Upper lobe of left lung (tissue), 6 donors: ENCODE results near the gene CAPNS1. TPM values are rescaled to one million over a fixed set of nuclear protein-coding genes. Genes with fewer than 3 reads are reported as not detected.

Experiments used
- ATAC-seq, 2 donors: fragments of 200-7000 bp; cut with Tn5 transposase; one replicate each; pipeline ENCODE4 v1.9.1; 2022; ENCODE audit warnings: mild to moderate bottlenecking in 2 of 2, moderate library complexity in 2 of 2; ENCODE audit not compliant: low FRiP score in 2 of 2
- DNase-seq, 2 donors: peaks; one replicate each; pipeline ENCODE4 v3.0.0-alpha.2; 2019 to 2020
- H3K27ac ChIP-seq, 4 donors: fragments of 200-600 bp; sonication (generic); one replicate each; pipeline ENCODE4 v1.5.1; 2016 to 2019
- H3K27me3 ChIP-seq, 4 donors: fragments of 200-600 bp; sonication (generic); one replicate each; pipeline ENCODE4 v1.5.1; 2017 to 2019
- H3K36me3 ChIP-seq, 4 donors: fragments of 200-600 bp; sonication (generic); one replicate each; pipeline ENCODE4 v1.5.1; 2016 to 2019
- H3K4me1 ChIP-seq, 4 donors: fragments of 200-600 bp; sonication (generic); one replicate each; pipeline ENCODE4 v1.5.1; 2018 to 2019
- H3K4me3 ChIP-seq, 4 donors: fragments of 200-600 bp; sonication (generic); one replicate each; pipeline ENCODE4 v1.5.1; 2017 to 2019; ENCODE audit warnings: mild to moderate bottlenecking in 2 of 4, moderate library complexity in 1 of 4
- H3K9me3 ChIP-seq, 4 donors: fragments of 200-600 bp; sonication (generic); one replicate each; pipeline ENCODE4 v1.5.1; 2018 to 2019
- EP300 ChIP-seq, 4 donors: sonication (generic); formaldehyde crosslinking; IDR thresholded peaks; one replicate each; pipeline ENCODE4 v1.5.1; 2017; ENCODE audit warnings: antibody characterized with exemption in 4 of 4, control low read depth in 2 of 4
- POLR2A ChIP-seq, 4 donors: fragments of 450-650 bp; IDR thresholded peaks; one replicate each; pipeline ENCODE4 v1.5.1; 2016 to 2017; ENCODE audit warnings: antibody characterized with exemption in 4 of 4, mild to moderate bottlenecking in 2 of 4
- POLR2AphosphoS5 ChIP-seq, 2 donors: sonication (generic); formaldehyde crosslinking; IDR thresholded peaks; one replicate each; pipeline ENCODE4 v1.5.1; 2017; ENCODE audit warnings: antibody characterized with exemption in 2 of 2
- WGBS, 2 donors: methylation state at CpG; one replicate each; pipeline ENCODE4 v1.1.5; 2017 to 2018; 5-methylcytosine and 5-hydroxymethylcytosine counted together
- total RNA-seq, 6 donors: library from RNA; depleted of rRNA in 4 of 6; stranded (reverse); fragments of >200 nt in 4 of 6; gene quantifications; one replicate each; pipeline versions ENCODE4 v1.1.0 to v1.2.1, GENCODE V29; 2016 to 2021
- TF ChIP-seq, protein P1 (sequence below), 6 experiments: fragments of 450-650 bp in 4 of 6; fragments of 200-600 bp in 2 of 6; sonication (generic) in 2 of 6; IDR thresholded peaks; one replicate each; pipeline ENCODE4 v1.5.1; 2016 to 2019; ENCODE audit warnings: antibody characterized with exemption in 6 of 6
- donor health status: DM: no; HTN: no; CAD: no; lungs with moderate emphysema.
- donor health status: DM: no; HTN: yes; CAD: no; lungs with severe emphysema.

The CAPNS1 gene
- total RNA-seq, 6 donors from 2014 or later: 144 to 746 (median 340) TPM

GRCh38 chr19:36093687-36094086, 46.2 kb upstream of the CAPNS1 start:
- no peak for TF ChIP-seq POLR2AphosphoS5 (IDR thresholded peaks at IDR 0.05)
- TF ChIP-seq EP300 (IDR thresholded peaks at IDR 0.05): no peak
- no peak for TF ChIP-seq POLR2A (IDR thresholded peaks at IDR 0.05)
- TF ChIP-seq, protein P1, sequence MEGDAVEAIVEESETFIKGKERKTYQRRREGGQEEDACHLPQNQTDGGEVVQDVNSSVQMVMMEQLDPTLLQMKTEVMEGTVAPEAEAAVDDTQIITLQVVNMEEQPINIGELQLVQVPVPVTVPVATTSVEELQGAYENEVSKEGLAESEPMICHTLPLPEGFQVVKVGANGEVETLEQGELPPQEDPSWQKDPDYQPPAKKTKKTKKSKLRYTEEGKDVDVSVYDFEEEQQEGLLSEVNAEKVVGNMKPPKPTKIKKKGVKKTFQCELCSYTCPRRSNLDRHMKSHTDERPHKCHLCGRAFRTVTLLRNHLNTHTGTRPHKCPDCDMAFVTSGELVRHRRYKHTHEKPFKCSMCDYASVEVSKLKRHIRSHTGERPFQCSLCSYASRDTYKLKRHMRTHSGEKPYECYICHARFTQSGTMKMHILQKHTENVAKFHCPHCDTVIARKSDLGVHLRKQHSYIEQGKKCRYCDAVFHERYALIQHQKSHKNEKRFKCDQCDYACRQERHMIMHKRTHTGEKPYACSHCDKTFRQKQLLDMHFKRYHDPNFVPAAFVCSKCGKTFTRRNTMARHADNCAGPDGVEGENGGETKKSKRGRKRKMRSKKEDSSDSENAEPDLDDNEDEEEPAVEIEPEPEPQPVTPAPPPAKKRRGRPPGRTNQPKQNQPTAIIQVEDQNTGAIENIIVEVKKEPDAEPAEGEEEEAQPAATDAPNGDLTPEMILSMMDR (IDR thresholded peaks at IDR 0.05): no peak
- 70 to 94% methylated on average over 4 of the region's 6 CpGs for WGBS, 2 donors

GRCh38 chr19:36097036-36097435, 42.8 kb upstream of the CAPNS1 start:
- WGBS, 2 donors: 76 to 83% methylated on average over 6 of the region's 6 CpGs
- Histone ChIP-seq H3K27me3 (no peaks in the 10 kb centered on the region), H3K4me3 (no peak overlapping the region), H3K9me3 (no peaks in the 10 kb centered on the region), H3K27ac (peak overlapping the region in 1 of 4 donors; percentile 14), H3K4me1 (peaks cover 0 to 7% (median 0%) of the 10 kb centered on the region in 4 donors), H3K36me3 (no peaks in the 10 kb centered on the region)
- no peak for DNase-seq
- TF ChIP-seq POLR2AphosphoS5 (IDR thresholded peaks at IDR 0.05): no peak
- no peak for TF ChIP-seq POLR2A (IDR thresholded peaks at IDR 0.05)
- no peak for ATAC-seq

More at GRCh38 chr19:36093687-36094086, 46.2 kb upstream of the CAPNS1 start:
- Histone ChIP-seq H3K36me3 (peaks cover 0 to 5% (median 0%) of the 10 kb centered on the region in 4 donors), H3K27me3 (no peaks in the 10 kb centered on the region), H3K9me3 (no peaks in the 10 kb centered on the region), H3K27ac (no peak overlapping the region), H3K4me1 (no peaks in the 10 kb centered on the region), H3K4me3 (no peak overlapping the region)
- ATAC-seq: no peak
- DNase-seq: no peak

DNA sequence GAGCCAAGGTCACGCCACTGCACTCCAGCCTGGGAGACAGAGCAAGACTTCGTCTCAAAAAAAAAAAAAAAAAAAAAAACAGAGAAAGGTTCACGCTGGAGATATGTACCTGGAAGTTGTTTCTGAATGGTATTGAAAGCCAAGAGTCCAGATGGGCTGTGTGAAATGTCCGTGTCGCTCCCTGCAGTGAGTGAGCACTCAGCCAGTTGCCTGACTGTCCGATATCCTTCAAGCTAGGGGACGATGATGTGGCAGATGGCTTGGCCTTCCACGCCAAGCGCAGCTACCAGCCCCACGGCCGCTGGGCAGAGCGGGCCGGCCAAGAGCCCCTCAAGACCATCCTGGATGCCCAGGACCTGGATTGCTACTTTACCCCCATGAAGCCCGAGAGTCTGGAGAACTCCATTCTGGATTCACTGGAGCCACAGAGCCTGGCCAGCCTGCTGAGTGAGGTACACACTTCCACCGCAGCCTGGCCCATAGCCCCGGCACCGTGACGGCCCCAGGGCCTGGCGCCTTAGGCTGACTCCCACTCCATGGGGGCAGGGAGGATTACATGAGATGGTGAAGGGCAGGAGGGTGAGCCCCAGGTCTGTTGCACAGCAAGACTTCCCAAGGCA, 40.6 kb upstream of the CAPNS1 start:
- H3K4me1 ChIP-seq: peaks cover 0 to 7% (median 0%) of the 10 kb centered on the region in 4 donors
- H3K36me3 ChIP-seq: peaks cover 0 to 9% (median 0%) of the 10 kb centered on the region in 4 donors
- DNase-seq (peak in 1 of 2 donors; percentile 76), ATAC-seq (no peak)
- 87 to 92% methylated on average over 14 to 17 of the region's 19 CpGs for WGBS, 2 donors
- no peak overlapping the region for H3K27ac ChIP-seq
- no peak for TF ChIP-seq EP300 (IDR thresholded peaks at IDR 0.05)
- TF ChIP-seq, protein P1 (IDR thresholded peaks at IDR 0.05): no peak
- no peak for TF ChIP-seq POLR2A (IDR thresholded peaks at IDR 0.05)
- no peak for TF ChIP-seq POLR2AphosphoS5 (IDR thresholded peaks at IDR 0.05)
- no peaks in the 10 kb centered on the region for H3K27me3 ChIP-seq
- H3K4me3 ChIP-seq: no peak overlapping the region
- no peaks in the 10 kb centered on the region for H3K9me3 ChIP-seq

DNA sequence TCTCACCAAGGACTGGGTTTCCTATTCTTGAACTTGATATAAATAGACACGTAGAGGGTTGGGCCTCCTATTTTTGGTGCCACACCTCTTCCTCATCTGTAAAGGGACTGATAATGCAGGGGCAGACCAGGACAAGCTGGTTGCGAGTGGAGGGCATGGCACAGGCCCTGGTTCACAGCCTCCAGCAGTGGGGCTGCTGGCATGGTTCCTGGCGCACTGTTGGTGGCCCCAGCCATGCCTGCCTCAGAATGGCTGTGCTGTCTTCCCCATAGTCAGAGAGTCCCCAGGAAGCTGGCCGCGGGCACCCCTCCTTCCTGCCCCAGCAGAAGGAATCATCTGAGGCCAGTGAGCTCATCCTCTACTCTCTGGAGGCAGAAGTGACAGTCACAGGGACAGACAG, 39.4 kb upstream of the CAPNS1 start:
- 67 to 71% methylated on average over 2 to 5 of the region's 5 CpGs for WGBS, 2 donors
- no peak for DNase-seq
- no peak for ATAC-seq

GRCh38 chr19:36101550-36102327, 38.1 kb upstream of the CAPNS1 start:
- Histone ChIP-seq H3K9me3 (no peaks in the 10 kb centered on the region), H3K4me1 (peaks cover 0 to 7% (median 0%) of the 10 kb centered on the region in 4 donors), H3K36me3 (peaks cover 0 to 15% (median 4%) of the 10 kb centered on the region in 4 donors), H3K27me3 (no peaks in the 10 kb centered on the region), H3K4me3 (no peak overlapping the region), H3K27ac (no peak overlapping the region)
- no peak for TF ChIP-seq POLR2A (IDR thresholded peaks at IDR 0.05)
- TF ChIP-seq, protein P1 (IDR thresholded peaks at IDR 0.05): no peak
- WGBS, 2 donors: 86 to 89% methylated on average over 14 to 27 of the region's 27 CpGs
- ATAC-seq (no peak), DNase-seq (no peak)

More for the DNA sequence above, 39.4 kb upstream of the CAPNS1 start:
- no peaks in the 10 kb centered on the region for H3K9me3 ChIP-seq
- no peaks in the 10 kb centered on the region for H3K27me3 ChIP-seq
- peaks cover 0 to 7% (median 0%) of the 10 kb centered on the region in 4 donors for H3K4me1 ChIP-seq
- H3K36me3 ChIP-seq: peaks cover 0 to 15% (median 4%) of the 10 kb centered on the region in 4 donors
- peak overlapping the region in 1 of 4 donors; percentile 11 for H3K27ac ChIP-seq
- TF ChIP-seq, protein P1 (IDR thresholded peaks at IDR 0.05): no peak
- TF ChIP-seq EP300 (IDR thresholded peaks at IDR 0.05) (no peak), POLR2AphosphoS5 (IDR thresholded peaks at IDR 0.05) (no peak), POLR2A (IDR thresholded peaks at IDR 0.05) (no peak)
- H3K4me3 ChIP-seq: no peak overlapping the region
